ENCODE measurements around the gene DLX5.
"Not testable (repeated sequence)": the region's sequence is repeated elsewhere in the genome, so short reads cannot be mapped to it uniquely, and the experiment has no call there.

DLX5 gene

GRCh38 chr7:97024209-97025129, at the start of gene DLX5:
DLX5 (minus strand) TSS chr7:97024831; CDS start chr7:97024623, 208 bp downstream.
- DNase-seq (ENCODE audit: low spot score): peak; percentile 73

- DNase-seq (ENCODE audit: low spot score): not testable (repeated sequence)
Measured at GRCh38 chr7:97072025-97072424, 47.4 kb upstream of the DLX5 start.

- peak; percentile 64 for DNase-seq (ENCODE audit: low spot score)
Measured at GRCh38 chr7:97064972-97065587, 40.4 kb upstream of the DLX5 start.

GRCh38 chr7:97064020-97064419, 39.4 kb upstream of the DLX5 start:
- DNase-seq (ENCODE audit: low spot score): no peak

GRCh38 chr7:97043281-97043680, 18.6 kb upstream of the DLX5 start:
- DNase-seq (ENCODE audit: low spot score): no peak

DNA sequence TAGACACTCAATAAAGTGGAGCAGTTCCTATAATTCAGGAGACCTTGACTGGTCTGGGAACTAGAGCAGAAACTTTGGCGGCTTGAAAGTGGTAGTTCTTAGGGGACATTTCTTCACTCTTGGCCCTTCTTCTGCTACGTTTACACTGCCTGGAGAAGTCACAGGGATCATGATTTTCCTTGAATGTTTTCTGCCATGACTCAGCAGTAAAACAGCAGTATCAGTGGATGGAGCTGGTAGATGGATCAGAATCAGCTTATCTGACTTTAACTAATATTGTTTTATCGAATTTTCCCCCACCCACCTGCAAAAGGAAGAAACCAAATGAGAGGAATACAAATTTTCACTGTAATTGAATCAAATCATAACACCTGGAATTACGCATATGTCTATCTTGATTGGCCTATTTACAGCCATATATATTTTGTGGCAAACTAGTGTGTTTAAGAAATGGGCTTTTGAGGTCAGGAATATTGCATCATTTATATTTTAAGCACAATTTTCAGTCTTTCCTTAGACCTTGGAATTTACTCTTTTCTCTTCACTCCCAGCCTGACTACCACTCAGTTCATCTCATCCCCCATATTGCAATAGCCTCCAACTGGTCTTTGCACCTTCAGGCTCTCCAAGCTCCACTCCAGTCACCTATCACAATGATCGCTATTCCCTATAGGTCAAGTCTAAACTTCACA, 14.9 kb upstream of the DLX5 start:
- DNase-seq (ENCODE audit: low spot score): no peak

DNA sequence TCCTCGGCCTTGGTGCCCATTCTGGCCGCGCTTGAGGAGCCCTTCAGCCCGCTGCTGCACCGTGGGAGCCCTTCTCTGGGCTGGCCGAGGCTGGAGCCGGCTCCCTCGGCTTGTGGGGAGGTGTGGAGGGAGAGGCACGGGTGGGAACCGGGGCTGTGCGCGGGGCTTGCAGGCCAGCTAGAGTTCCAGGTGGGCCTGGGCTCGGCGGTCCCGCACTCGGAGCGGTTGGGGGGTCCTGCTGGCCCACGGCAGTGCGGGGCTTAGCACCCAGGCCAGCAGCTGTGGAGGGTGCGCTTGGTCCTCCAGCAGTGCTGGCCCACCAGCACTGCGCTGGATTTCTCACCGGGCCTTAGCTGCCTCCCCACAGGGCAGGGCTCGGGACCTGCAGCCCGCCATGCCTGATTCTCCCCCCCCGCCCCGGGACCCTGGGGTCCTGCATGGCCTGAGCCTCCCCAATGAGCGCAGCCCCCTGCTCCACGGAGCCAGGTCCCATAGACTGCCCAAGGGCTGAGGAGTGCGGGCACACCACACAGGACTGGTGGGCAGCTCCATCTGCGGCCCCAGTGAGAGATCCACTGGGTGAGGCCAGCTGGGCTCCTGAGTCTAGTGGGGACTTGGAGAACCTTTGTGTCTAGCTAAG, 9.7 kb upstream of the DLX5 start:
- not testable (repeated sequence) for DNase-seq (ENCODE audit: low spot score)

- peak; percentile 87 for DNase-seq (ENCODE audit: low spot score)
Measured at GRCh38 chr7:97027427-97028234, 3.0 kb upstream of the DLX5 start.

DNA sequence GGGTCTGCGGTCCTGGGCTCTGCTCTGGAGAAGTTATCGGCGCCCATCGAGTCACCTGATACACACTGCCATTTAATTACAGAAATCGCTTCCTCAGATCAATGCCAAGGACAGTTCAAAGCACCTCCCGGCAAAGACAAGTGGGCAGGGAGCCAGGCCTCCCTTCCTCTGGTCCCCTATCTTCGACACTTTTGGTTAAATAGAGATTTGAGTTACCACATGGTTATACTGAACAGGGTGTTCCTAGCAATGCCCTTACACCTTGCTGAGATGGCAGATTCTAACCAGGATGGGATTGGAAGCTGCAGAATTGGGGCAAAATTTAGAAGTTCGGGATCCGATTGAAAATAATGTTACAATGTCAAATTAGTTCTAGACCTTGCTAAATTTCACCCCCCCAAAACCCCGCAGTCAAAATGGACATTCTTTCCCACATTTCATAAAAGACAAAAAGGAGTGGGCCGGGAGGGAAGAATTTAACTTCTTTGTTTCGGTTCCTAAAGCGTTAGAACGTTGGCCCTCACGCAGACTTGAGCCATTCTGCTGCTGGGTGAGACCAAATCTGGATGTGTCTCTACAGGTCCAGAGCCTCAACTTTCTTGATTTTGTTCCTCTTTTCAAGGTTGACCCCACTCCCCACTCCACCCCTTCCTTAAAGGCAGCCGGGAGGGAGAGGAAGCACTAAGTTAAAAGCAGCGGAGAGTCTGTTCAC, 2.2 kb upstream of the DLX5 start:
- no peak for DNase-seq (ENCODE audit: low spot score)

GRCh38 chr7:97025983-97026714, 1.5 kb upstream of the DLX5 start:
- no peak for DNase-seq (ENCODE audit: low spot score)

DNA sequence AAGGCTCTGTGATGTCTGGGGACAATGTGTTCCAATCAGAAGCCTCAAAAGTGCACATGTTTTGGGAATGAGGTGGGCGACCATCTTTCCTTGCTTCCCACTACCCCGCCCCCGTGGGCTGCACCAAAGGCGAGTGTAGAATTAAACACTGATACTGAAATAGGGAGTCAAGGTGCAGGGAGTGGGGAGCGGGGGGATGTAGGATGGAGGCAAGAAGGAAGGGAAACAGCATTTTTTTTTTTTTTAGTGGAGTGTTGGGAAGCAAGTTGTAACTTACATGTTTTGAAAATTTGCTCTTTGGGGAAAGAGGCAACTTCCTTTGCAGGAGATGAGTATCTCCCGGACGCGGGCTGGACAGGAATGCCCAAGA, 484 bp upstream of the DLX5 start:
- no peak for DNase-seq (ENCODE audit: low spot score)

DNA sequence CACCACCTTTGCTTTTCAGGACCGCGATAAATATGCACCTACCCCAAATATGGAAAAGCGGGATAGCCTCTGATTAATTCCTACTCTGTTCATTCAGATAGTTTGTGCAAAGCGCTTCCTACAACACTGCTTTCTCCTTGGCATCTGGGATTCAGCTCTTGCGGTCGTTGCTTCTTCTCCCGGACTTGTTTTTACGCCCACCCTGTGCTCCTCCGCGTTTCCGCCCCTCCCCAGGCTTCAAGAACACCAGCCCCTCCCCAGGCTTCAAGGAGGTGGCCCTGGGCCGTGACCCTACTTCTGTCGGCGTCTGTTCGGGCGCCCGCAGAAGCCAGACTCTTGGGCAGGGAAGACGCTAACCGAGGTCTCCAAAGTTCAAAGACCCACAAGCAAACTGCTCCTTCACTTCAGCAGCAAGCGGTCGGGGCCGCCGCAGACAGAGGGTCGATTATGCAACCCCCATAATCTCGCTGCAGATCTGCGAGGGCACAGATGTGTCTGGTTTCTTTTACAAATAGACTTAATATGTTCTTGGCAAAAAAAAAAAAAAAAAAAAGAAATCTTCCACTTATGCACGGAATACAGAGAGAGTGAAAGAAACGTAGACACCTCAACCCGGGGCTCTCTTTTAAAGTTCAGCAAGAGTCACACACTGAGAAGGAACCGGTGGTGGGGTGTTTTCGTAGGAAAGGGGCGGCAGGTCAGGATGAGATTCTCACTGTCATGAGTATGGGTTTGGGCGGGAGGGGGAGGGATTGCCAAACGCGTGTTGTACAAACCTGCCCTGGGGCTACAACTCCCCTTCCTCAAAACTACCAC, 1.9 kb downstream of the DLX5 start:
- DNase-seq (ENCODE audit: low spot score): no peak

- DNase-seq (ENCODE audit: low spot score): no peak
Measured at GRCh38 chr7:97021747-97022490, 2.7 kb downstream of the DLX5 start.

DNA sequence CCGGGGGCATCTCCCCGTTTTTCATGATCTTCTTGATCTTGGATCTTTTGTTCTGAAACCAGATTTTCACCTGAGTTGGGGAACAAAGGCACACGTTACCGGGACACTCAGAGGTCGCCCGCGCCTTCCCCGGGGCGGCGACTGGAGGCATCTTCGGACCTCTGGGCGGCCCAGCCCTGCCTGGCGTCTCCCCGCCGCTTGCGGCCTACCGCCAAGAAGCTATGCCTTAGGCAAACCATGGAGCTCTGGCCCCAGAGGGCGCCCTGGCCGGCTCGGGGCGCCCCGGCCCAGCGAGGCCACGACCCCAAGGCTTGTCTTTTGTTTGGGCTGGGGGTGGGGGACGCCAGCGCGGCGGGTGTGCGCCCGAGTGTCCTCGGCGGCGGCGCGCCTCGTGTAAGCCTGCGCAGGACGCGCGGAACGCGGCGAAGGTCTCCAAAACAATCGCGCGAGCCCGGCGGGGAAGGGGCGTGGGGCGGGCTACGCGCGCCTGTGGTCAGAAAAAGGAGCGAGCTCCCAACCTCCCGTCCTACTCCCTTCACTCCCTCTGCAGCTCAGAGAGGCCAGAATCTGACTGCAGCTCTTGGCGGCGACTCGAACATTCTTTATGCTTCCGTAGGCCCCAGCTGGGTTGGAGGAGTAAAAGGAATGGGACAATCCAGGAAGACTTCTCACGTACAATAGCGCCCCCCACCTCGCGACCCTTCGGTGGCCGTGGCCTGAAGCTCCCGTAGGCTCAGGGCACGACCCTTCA, 3.5 kb downstream of the DLX5 start:
- no peak for DNase-seq (ENCODE audit: low spot score)

DNA sequence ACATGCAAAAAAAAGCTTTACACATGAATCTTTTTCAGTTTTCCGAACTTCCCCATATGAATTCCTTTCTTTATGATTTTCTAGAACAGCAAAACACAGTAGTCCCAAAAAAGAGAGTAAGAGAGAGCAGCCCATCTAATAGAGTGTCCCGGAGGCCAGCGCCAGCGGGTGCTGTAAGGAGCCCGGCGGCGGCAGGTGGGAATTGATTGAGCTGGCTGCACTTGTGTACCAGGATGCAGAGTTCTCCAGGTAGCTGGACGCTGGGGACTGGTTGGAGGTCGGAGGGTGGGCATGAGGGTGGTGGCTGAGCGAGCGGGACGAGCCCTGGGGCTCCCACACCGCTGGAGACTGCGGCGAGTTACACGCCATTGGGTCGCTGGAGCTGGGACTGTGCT, 4.0 kb downstream of the DLX5 start:
- no peak for DNase-seq (ENCODE audit: low spot score)

GRCh38 chr7:97019710-97020225, 4.9 kb downstream of the DLX5 start:
- no peak for DNase-seq (ENCODE audit: low spot score)

DNA sequence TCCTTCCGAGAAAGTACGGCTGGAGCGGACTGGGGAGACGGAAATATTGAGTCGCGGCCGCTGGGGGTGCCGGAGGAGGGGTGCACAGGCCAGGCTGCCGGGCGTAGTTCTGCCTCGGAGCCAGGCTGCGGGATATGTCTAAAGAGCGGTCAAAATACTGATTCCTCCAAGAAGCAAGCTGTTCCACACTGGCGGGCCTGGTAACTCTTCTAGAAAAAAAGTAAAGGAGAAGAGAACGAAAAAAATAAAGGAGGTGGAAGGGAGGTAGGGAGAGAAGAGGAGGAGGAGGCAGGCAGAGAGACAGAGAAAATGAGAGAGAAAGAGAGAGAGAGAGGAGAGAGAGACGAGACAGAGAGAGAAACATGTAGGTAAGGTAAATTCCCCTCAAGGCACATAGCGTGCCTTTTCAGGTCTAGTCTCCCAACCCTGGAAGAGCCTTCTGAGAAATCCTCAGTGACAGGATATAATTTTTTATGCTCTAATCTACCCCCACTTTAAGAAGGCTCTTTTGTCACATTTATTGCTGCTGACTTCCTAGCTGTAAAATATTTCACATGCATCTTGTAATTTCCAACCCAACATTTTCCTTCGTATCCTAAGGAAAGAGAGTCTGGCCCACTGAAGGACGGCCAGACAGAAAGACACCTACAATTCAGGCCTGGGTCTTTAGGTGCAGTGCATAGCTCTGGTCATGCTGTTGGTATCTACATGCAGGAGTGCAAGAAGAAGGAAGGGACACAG, 5.7 kb downstream of the DLX5 start:
- no peak for DNase-seq (ENCODE audit: low spot score)
